ENCODE data around the gene DYRK4. TPM values are rescaled to one million over a fixed set of nuclear protein-coding genes. Genes with fewer than 3 reads are reported as not detected.

DYRK4 gene
- total and polyA plus RNA-seq, 4 donors = 29.6 to 74.8 (median 39.6) TPM

DNA sequence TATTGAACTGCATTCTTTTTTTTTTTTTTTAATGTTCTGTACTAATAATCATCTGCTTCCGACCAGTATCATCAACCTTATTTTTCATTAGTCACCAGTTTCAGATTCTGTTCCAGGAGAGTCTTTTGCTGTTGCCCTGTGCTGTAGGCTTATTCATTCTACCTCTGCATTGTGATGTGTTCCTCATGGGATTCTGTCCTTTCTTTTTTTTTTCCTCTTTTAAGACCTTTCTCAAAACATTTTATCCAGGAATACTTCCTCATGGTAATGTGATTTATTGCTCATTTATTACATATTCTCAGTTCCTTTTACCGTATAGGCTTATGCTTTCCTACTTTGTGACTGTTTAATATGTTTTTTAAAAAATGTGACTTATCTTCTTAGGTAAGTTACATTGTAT, 91.7 kb downstream of the DYRK4 start:
- no peak for ATAC-seq (ENCODE audit: low FRiP score)
- H3K4me3 ChIP-seq (ENCODE audit: low read length in 2 of 2) = no peak overlapping the region

More for the DNA sequence above, 91.7 kb downstream of the DYRK4 start:
- no peak for DNase-seq
- no peak overlapping the region for H3K27ac ChIP-seq (ENCODE audit: low read depth in 1 of 2, low read length in 2 of 2)
- H3K4me1 ChIP-seq (ENCODE audit: control insufficient read depth in 1 of 2, insufficient read depth in 2 of 2, low read length in 2 of 2) = peaks cover 0 to 3% of the 10 kb centered on the region in 2 donors
- intact Hi-C loops (cut with DNase I) = no loop called here
- WGBS, 2 donors = 70 to 73% methylated on average over 2 of the region's 2 CpGs
- no peaks in the 10 kb centered on the region for H3K27me3 ChIP-seq (ENCODE audit: control insufficient read depth in 1 of 2, insufficient read depth in 2 of 2, low read length in 1 of 2)
- no peaks in the 10 kb centered on the region for H3K9me3 ChIP-seq (ENCODE audit: control insufficient read depth, low read length)
- H3K36me3 ChIP-seq (ENCODE audit: control insufficient read depth in 1 of 2, insufficient read depth in 2 of 2, low read length in 1 of 2) = peaks cover 4 to 10% of the 10 kb centered on the region in 2 donors

Other genes starting within 250 kb of the DYRK4 start
- 10 to 100 TPM in 1 of 2 donors, 1 to 10 TPM in 1; 7.2 to 10.5 TPM for gene TIGAR, start 241.0 kb upstream of the DYRK4 start, total RNA-seq
- 1 to 10 TPM; 2.9 to 4.6 TPM for gene TIGAR, start 241.0 kb upstream of the DYRK4 start, polyA plus RNA-seq
- gene FGF23, start 182.5 kb upstream of the DYRK4 start, total RNA-seq = not detected
- not detected for gene FGF23, start 182.5 kb upstream of the DYRK4 start, polyA plus RNA-seq
- not detected for gene FGF6, start 116.4 kb upstream of the DYRK4 start, total RNA-seq
- not detected for gene FGF6, start 116.4 kb upstream of the DYRK4 start, polyA plus RNA-seq
- 1 to 10 TPM; 1.2 to 2.8 TPM for gene RAD51AP1, start 23.3 kb upstream of the DYRK4 start, total RNA-seq
- 1 to 10 TPM; 2.2 to 2.9 TPM for gene RAD51AP1, start 23.3 kb upstream of the DYRK4 start, polyA plus RNA-seq
- gene AKAP3, start 86.8 kb downstream of the DYRK4 start, total RNA-seq = 1 to 10 TPM in 1 of 2 donors, under 1 TPM in 1; 0.68 to 1.4 TPM
- under 1 TPM; 0.50 to 0.51 TPM for gene AKAP3, start 86.8 kb downstream of the DYRK4 start, polyA plus RNA-seq
- gene NDUFA9, start 86.9 kb downstream of the DYRK4 start, total RNA-seq = 10 to 100 TPM; 47.9 to 56.3 TPM
- 10 to 100 TPM; 18.0 to 43.0 TPM for gene NDUFA9, start 86.9 kb downstream of the DYRK4 start, polyA plus RNA-seq
- 1 to 10 TPM; 4.7 to 6.9 TPM for gene GALNT8, start 158.2 kb downstream of the DYRK4 start, total RNA-seq
- gene GALNT8, start 158.2 kb downstream of the DYRK4 start, polyA plus RNA-seq = 1 to 10 TPM; 1.4 to 1.6 TPM